GM12878 (cell line): ENCODE results near the gene FRRS1L. TPM values are rescaled to one million over a fixed set of nuclear protein-coding genes. Genes with fewer than 3 reads are reported as not detected.

Experiments used
- ATAC-seq: fragments of 200-7000 bp; cut with Tn5 transposase; 3 replicates; pipeline ENCODE4 v1.9.1; 2020; ENCODE audit warnings: mild to moderate bottlenecking, moderate library complexity
- BruUV-seq: library from RNA; stranded (reverse); fragments of 400-500 nt; replicated peaks from 2 replicates; lab custom pipeline; 2021; lab: Mats Ljungman, UMichigan
- CTCF ChIA-PET: fragments of 300-600 bp; sonication (Branson Sonifier 250); formaldehyde crosslinking; extraction: SDS; loops from one replicate; lab custom pipeline; 2021; ENCODE audit warnings: inconsistent platforms; lab: Yijun Ruan, JAX
- POLR2A ChIA-PET: fragments of 350-600 bp; formaldehyde crosslinking; extraction: SDS; loops from one replicate; lab custom pipeline; 2021; ENCODE audit warnings: inconsistent platforms; lab: Charles Lee
- RAD21 ChIA-PET: fragments of 300-600 bp; sonication (Branson Sonifier 250); formaldehyde crosslinking; loops from one replicate; lab custom pipeline; 2023; ENCODE audit warnings: antibody characterized with exemption; ENCODE audit not compliant: unreplicated experiment; lab: Charles Lee
- SMC1A ChIA-PET: fragments of 300-600 bp; sonication (Branson Sonifier 250); formaldehyde crosslinking; loops from one replicate; lab custom pipeline; 2023; ENCODE audit not compliant: unreplicated experiment, uncharacterized antibody; lab: Charles Lee
- DNase-seq: peaks from one replicate; pipeline ENCODE4 v3.0.0-alpha.2; 2011; ENCODE audit warnings: low read depth, low spot score
- FAIRE-seq: peaks from 3 replicates; lab custom pipeline; 2011; peaks lifted over from hg19 to GRCh38; lab: Jason Lieb, UNC
- H2AFZ ChIP-seq: 2 replicates; pipeline ENCODE4 v1.6.0; 2011; ENCODE audit warnings: low read depth, low read length, control low read depth; ENCODE audit not compliant: control insufficient read depth
- H3K27ac ChIP-seq: 2 replicates; pipeline ENCODE4 v1.5.1; 2011; ENCODE audit warnings: control low read depth; ENCODE audit not compliant: control insufficient read depth, insufficient read depth
- H3K27me3 ChIP-seq, 2 experiments: replicated peaks in 1 of 2; 2 replicates each; pipeline versions ENCODE4 v1.6.0 to v1.6.1; 2011; ENCODE audit warnings: low read length in 1 of 2; ENCODE audit not compliant: control insufficient read depth in 2 of 2, insufficient read depth in 2 of 2
- H3K36me3 ChIP-seq, 2 experiments: 2 replicates each; pipeline ENCODE4 v1.5.1; 2011; ENCODE audit warnings: low read length in 1 of 2; ENCODE audit not compliant: control insufficient read depth in 2 of 2, insufficient read depth in 2 of 2
- H3K4me1 ChIP-seq: 2 replicates; pipeline ENCODE4 v1.6.1; 2011; ENCODE audit warnings: mild to moderate bottlenecking, low read length, moderate library complexity, mixed read lengths; ENCODE audit not compliant: control insufficient read depth, insufficient read depth
- H3K4me2 ChIP-seq: 2 replicates; pipeline ENCODE4 v1.6.0; 2011; ENCODE audit warnings: control low read depth; ENCODE audit not compliant: control insufficient read depth, insufficient read depth
- H3K4me3 ChIP-seq: fragments of 200-600 bp; sonication (generic); 2 replicates; pipeline ENCODE4 v1.5.1; 2016
- H3K79me2 ChIP-seq: 2 replicates; pipeline ENCODE4 v1.6.0; 2011; ENCODE audit warnings: low read length; ENCODE audit not compliant: control insufficient read depth, insufficient read depth
- H3K9ac ChIP-seq: 2 replicates; pipeline ENCODE4 v1.8.0; 2011; ENCODE audit warnings: low read length, control low read depth, mixed read lengths; ENCODE audit not compliant: control insufficient read depth, insufficient read depth
- H3K9me3 ChIP-seq: replicated peaks from 3 replicates; pipeline ENCODE4 v1.5.1; 2011; ENCODE audit warnings: mild to moderate bottlenecking, low read length; ENCODE audit not compliant: control insufficient read depth, insufficient read depth
- H4K20me1 ChIP-seq: 2 replicates; pipeline ENCODE4 v1.6.0; 2011; ENCODE audit not compliant: control insufficient read depth, insufficient read depth
- ATF7 ChIP-seq: fragments of 450-650 bp; IDR thresholded peaks from 2 replicates; pipeline ENCODE4 v1.6.1; 2016; ENCODE audit warnings: low read depth, mild to moderate bottlenecking
- DPF2 ChIP-seq: fragments of 450-650 bp; IDR thresholded peaks from 2 replicates; pipeline ENCODE4 v1.6.1; 2017; ENCODE audit warnings: mild to moderate bottlenecking
- E2F4 ChIP-seq: IDR thresholded peaks from 2 replicates; pipeline ENCODE4 v1.6.1; 2012; ENCODE audit warnings: low read depth, low read length, improper control_type of control experiment
- E4F1 ChIP-seq: fragments of 450-650 bp; IDR thresholded peaks from 2 replicates; pipeline ENCODE4 v1.6.1; 2018; ENCODE audit warnings: borderline replicate concordance, mild to moderate bottlenecking; ENCODE audit not compliant: partially characterized antibody
- ELK1 ChIP-seq: IDR thresholded peaks from 2 replicates; pipeline ENCODE4 v1.6.1; 2012; ENCODE audit warnings: low read depth, low read length, improper control_type of control experiment
- PBX3 ChIP-seq: IDR thresholded peaks from 2 replicates; pipeline ENCODE4 v1.6.1; 2011; ENCODE audit warnings: mild to moderate bottlenecking, low read depth, low read length, moderate library complexity; ENCODE audit not compliant: insufficient replicate concordance
- RB1 ChIP-seq: fragments of 450-650 bp; formaldehyde crosslinking; IDR thresholded peaks from 2 replicates; pipeline ENCODE4 v1.6.1; 2017; ENCODE audit warnings: mild to moderate bottlenecking, borderline replicate concordance
- SIN3A ChIP-seq: IDR thresholded peaks from 2 replicates; pipeline ENCODE4 v1.6.1; 2012; ENCODE audit warnings: low read depth, low read length, improper control_type of control experiment
- SIX5 ChIP-seq: IDR thresholded peaks from 2 replicates; pipeline ENCODE4 v1.6.1; 2011; ENCODE audit warnings: mild to moderate bottlenecking, low read depth, low read length, moderate library complexity; ENCODE audit not compliant: severe bottlenecking
- STAT1 ChIP-seq: fragments of 450-650 bp; conservative IDR thresholded peaks from 2 replicates; pipeline ENCODE4 v1.6.1; 2014; ENCODE audit warnings: antibody characterized with exemption, mild to moderate bottlenecking
- STAT3 ChIP-seq: IDR thresholded peaks from 2 replicates; pipeline ENCODE4 v1.6.1; 2011; ENCODE audit warnings: low read depth, low read length, improper control_type of control experiment
- WGBS: methylation state at CpG from one replicate; pipeline ENCODE4 v1.1.6; 2016; ENCODE audit warnings: low lambda C conversion rate; ENCODE audit not compliant: insufficient replicate concordance, insufficient coverage; ENCODE audit errors: missing lambda C conversion rate; 5-methylcytosine and 5-hydroxymethylcytosine counted together
- in situ Hi-C: fragments of 300-500 bp; cut with MboI; formaldehyde crosslinking; loops from 9 replicates; pipeline ENCODE4 v1.14.3; 2018; ENCODE audit warnings: mixed read lengths
- intact Hi-C: fragments of 100-400 bp; cut with micrococcal nuclease; formaldehyde crosslinking; loops from one replicate; pipeline ENCODE4 v1.14.2; 2022; ENCODE audit not compliant: unreplicated experiment
- polyA plus RNA-seq, 11 experiments: library from polyadenylated mRNA; depleted of rRNA in 4 of 11; unstranded in 6 of 11; stranded (reverse) in 5 of 11; fragments of >200 nt; fragmentation: Nextera tagmentation in 4 of 11; fragmentation: Illumina TruSeq in 1 of 11; extraction: Ambion mirVana in 4 of 11; extraction: Trizol in 1 of 11; gene quantifications; 1 replicate in 1 of 11; 2 replicates in 10 of 11; pipeline versions ENCODE4 v1.2.1 to v1.2.3, GENCODE V29; 2011 to 2016; ENCODE audit warnings: inconsistent platforms in 2 of 11, missing spikeins in 2 of 11, low read depth in 1 of 11
- total RNA-seq, 4 experiments: library from RNA; depleted of rRNA in 3 of 4; stranded (reverse); fragments of >200 nt in 3 of 4; fragmentation: Illumina TruSeq in 1 of 4; extraction: Trizol in 1 of 4; gene quantifications; 2 replicates each; pipeline versions ENCODE4 v1.2.1 to v1.2.3, GENCODE V29; 2013 to 2021

The FRRS1L gene
- total and polyA plus RNA-seq, 10 of the 15 experiments (the other 5 are each of a cell fraction or from before 2014, with no cell fraction given): not detected

- ChIA-PET SMC1A (interaction anchor here (0.5 to 1.7 kb wide), 8 partner anchors 9 to 1809 kb away, joined by 3 to 8 read pairs (median 4); no protein-coding TSS in a partner anchor), RAD21 (no interaction called here), POLR2A (interaction anchor here (0.6 to 1.5 kb wide), 2 partner anchors 9 to 783 kb away, joined by 4 to 7 read pairs; no protein-coding TSS in a partner anchor), CTCF (interaction anchor here (1.2 to 1.9 kb wide), 4 partner anchors 12 to 352 kb away, joined by 3 to 8 read pairs (median 4); no protein-coding TSS in a partner anchor)
- 100% methylated on average over 7 of the region's 7 CpGs for WGBS
- no peak overlapping the region for H3K4me2 ChIP-seq
- BruUV-seq: no TSS peak
- H3K27ac ChIP-seq: no peak overlapping the region
- no peak overlapping the region for H3K4me3 ChIP-seq
- no peak overlapping the region for H2AFZ ChIP-seq
- TF ChIP-seq STAT3 (no peak), RB1 (no peak)
- intact Hi-C loops (no loop called here), in situ Hi-C loops (no loop called here)
- H3K36me3 ChIP-seq: peaks cover 6 to 33% of the 10 kb centered on the region in 2 experiments
- H3K27me3 ChIP-seq: no peaks in the 10 kb centered on the region
- ATAC-seq (no peak), FAIRE-seq (no peak), DNase-seq (no peak)
- peaks cover 9% of the 10 kb centered on the region; the same call in 1 of the 2 replicates for H3K4me1 ChIP-seq
- no peaks in the 10 kb centered on the region for H3K9me3 ChIP-seq
- H3K9ac ChIP-seq: no peak overlapping the region
- no peaks in the 10 kb centered on the region for H4K20me1 ChIP-seq
- no peaks in the 10 kb centered on the region for H3K79me2 ChIP-seq
Measured at GRCh38 chr9:109088221-109088620, 78.8 kb downstream of the FRRS1L start.

GRCh38 chr9:109087795-109088194, 79.3 kb downstream of the FRRS1L start:
- intact Hi-C loops (no loop called here), in situ Hi-C loops (no loop called here)
- POLR2A ChIA-PET: interaction anchor here (1.5 kb wide), 1 partner anchor 10 kb away, joined by 4 read pairs; no protein-coding TSS in a partner anchor
- Histone ChIP-seq H3K27me3 (no peaks in the 10 kb centered on the region), H2AFZ (no peak overlapping the region), H3K4me2 (no peak overlapping the region), H4K20me1 (no peaks in the 10 kb centered on the region), H3K9me3 (no peaks in the 10 kb centered on the region), H3K27ac (no peak overlapping the region), H3K36me3 (peaks cover 6 to 33% of the 10 kb centered on the region in 2 experiments), H3K4me1 (peaks cover 9% of the 10 kb centered on the region; the same call in 1 of the 2 replicates), H3K9ac (no peak overlapping the region), H3K4me3 (no peak overlapping the region), H3K79me2 (no peaks in the 10 kb centered on the region)
- ATAC-seq (no peak), DNase-seq (no peak), FAIRE-seq (no peak)
- SMC1A ChIA-PET: interaction anchor here (0.5 to 1.7 kb wide), 9 partner anchors 8 to 1810 kb away, joined by 3 to 8 read pairs (median 3); no protein-coding TSS in a partner anchor
- CTCF ChIA-PET: interaction anchor here (1.2 to 1.9 kb wide), 4 partner anchors 12 to 353 kb away, joined by 3 to 8 read pairs (median 4); no protein-coding TSS in a partner anchor
- 100% methylated on average over 2 of the region's 2 CpGs for WGBS
- RAD21 ChIA-PET: no interaction called here
- BruUV-seq: TSS peak; percentile 23
- no peak for TF ChIP-seq ELK1
- TF ChIP-seq DPF2: no peak
- no peak for TF ChIP-seq SIX5
- TF ChIP-seq PBX3: no peak
- TF ChIP-seq ATF7: no peak
- TF ChIP-seq SIN3A: no peak
- no peak for TF ChIP-seq STAT1
- no peak for TF ChIP-seq E2F4
- TF ChIP-seq E4F1: no peak
